Ishikawa (cell line): Measurements from ENCODE around the gene KCNIP4.

Source experiments
- CREB1 ChIP-seq: IDR thresholded peaks from 2 replicates; pipeline ENCODE4 v1.6.1; 2012; ENCODE audit warnings: low read depth
- EGR1 ChIP-seq: IDR thresholded peaks from 2 replicates; pipeline ENCODE4 v1.6.1; 2012
- EP300 ChIP-seq: IDR thresholded peaks from 2 replicates; pipeline ENCODE4 v1.6.1; 2012; ENCODE audit warnings: borderline replicate concordance
- NFIC ChIP-seq: IDR thresholded peaks from 2 replicates; pipeline ENCODE4 v1.6.1; 2012
- RAD21 ChIP-seq: IDR thresholded peaks from 2 replicates; pipeline ENCODE4 v1.6.1; 2012; ENCODE audit warnings: low read depth
- TCF12 ChIP-seq: IDR thresholded peaks from 2 replicates; pipeline ENCODE4 v1.6.1; 2012; ENCODE audit warnings: low read depth
- YY1 ChIP-seq: IDR thresholded peaks from 2 replicates; pipeline ENCODE4 v1.6.1; 2012; ENCODE audit warnings: low read depth
- TF ChIP-seq, protein P1 (sequence below): IDR thresholded peaks from 2 replicates; pipeline ENCODE4 v1.6.1; 2012; ENCODE audit warnings: low read depth, mild to moderate bottlenecking
- TF ChIP-seq, protein P2 (sequence below): IDR thresholded peaks from 2 replicates; pipeline ENCODE4 v1.6.1; 2012

DNA sequence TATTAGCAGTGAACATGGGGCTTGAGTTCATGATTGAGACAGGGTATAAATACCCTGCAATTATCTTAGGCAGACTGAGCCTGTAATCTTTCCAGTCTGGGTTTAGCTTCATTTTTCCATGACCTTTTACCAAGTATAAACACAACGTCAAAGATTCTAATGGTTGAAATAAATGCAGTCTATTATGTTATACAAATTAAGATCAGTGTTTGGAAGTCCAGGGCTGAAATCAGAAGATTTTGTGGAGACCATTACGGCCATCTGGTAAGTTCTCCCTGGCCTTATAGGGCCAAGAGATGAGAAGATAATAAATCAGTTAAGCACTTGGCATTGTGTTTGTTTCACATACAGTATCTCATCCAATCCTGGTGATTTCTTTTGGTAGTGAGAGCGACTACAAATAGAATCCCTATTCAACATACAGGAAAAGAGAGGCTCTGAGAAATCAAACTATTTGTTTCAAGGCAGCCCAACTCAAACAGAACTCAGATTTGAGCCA lies 822.5 kb downstream of the KCNIP4 start:
- TF ChIP-seq, protein P1, sequence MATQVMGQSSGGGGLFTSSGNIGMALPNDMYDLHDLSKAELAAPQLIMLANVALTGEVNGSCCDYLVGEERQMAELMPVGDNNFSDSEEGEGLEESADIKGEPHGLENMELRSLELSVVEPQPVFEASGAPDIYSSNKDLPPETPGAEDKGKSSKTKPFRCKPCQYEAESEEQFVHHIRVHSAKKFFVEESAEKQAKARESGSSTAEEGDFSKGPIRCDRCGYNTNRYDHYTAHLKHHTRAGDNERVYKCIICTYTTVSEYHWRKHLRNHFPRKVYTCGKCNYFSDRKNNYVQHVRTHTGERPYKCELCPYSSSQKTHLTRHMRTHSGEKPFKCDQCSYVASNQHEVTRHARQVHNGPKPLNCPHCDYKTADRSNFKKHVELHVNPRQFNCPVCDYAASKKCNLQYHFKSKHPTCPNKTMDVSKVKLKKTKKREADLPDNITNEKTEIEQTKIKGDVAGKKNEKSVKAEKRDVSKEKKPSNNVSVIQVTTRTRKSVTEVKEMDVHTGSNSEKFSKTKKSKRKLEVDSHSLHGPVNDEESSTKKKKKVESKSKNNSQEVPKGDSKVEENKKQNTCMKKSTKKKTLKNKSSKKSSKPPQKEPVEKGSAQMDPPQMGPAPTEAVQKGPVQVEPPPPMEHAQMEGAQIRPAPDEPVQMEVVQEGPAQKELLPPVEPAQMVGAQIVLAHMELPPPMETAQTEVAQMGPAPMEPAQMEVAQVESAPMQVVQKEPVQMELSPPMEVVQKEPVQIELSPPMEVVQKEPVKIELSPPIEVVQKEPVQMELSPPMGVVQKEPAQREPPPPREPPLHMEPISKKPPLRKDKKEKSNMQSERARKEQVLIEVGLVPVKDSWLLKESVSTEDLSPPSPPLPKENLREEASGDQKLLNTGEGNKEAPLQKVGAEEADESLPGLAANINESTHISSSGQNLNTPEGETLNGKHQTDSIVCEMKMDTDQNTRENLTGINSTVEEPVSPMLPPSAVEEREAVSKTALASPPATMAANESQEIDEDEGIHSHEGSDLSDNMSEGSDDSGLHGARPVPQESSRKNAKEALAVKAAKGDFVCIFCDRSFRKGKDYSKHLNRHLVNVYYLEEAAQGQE = no peak
- TF ChIP-seq, protein P2, sequence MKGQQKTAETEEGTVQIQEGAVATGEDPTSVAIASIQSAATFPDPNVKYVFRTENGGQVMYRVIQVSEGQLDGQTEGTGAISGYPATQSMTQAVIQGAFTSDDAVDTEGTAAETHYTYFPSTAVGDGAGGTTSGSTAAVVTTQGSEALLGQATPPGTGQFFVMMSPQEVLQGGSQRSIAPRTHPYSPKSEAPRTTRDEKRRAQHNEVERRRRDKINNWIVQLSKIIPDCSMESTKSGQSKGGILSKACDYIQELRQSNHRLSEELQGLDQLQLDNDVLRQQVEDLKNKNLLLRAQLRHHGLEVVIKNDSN = no peak
- TF ChIP-seq EGR1 (no peak), YY1 (no peak), CREB1 (no peak), NFIC (no peak), TCF12 (no peak), EP300 (no peak), RAD21 (no peak)
